Adipose tissue (tissue), 3 donors: ENCODE results near the gene ACCS. TPM values are rescaled to one million over a fixed set of nuclear protein-coding genes. Genes with fewer than 3 reads are reported as not detected.

ENCODE experiments used
- H3K27ac ChIP-seq: one replicate; pipeline ENCODE4 v1.5.1; 2013; ENCODE audit warnings: low read depth, low read length
- WGBS, 3 donors: extraction: QIAGEN DNeasy Blood & Tissue Kit; methylation state at CpG; one replicate each; pipeline ENCODE4 v1.1.7; 2013; 5-methylcytosine and 5-hydroxymethylcytosine counted together
- polyA plus RNA-seq, 3 donors: library from polyadenylated mRNA; stranded (reverse); fragments of 200-250 nt; gene quantifications; one replicate each; pipeline ENCODE4 v1.2.3, GENCODE V29; 2013
- donor health status: healthy with polysubstance abuse.
- donor health status: Bipolar disorder and iron deficiency.
- donor health status: healthy.

Gene ACCS
- polyA plus RNA-seq, 3 donors, result 9.1 to 32.3 (median 13.6) TPM

- WGBS, 3 donors, result 88 to 99% (median 91%) methylated on average over 9 of the region's 9 CpGs
- H3K27ac ChIP-seq, result no peak overlapping the region
Observed at GRCh38 chr11:44080951-44081350, 14.9 kb downstream of the ACCS start.

- H3K27ac ChIP-seq, result no peak overlapping the region
- WGBS, 3 donors, result 95 to 96% (median 96%) methylated on average over 4 of the region's 4 CpGs
Observed at GRCh38 chr11:44082645-44083044, 16.6 kb downstream of the ACCS start.

- no peak overlapping the region for H3K27ac ChIP-seq
- 90 to 92% (median 91%) methylated on average over 10 of the region's 10 CpGs for WGBS, 3 donors
Observed at GRCh38 chr11:44083433-44083832, 17.4 kb downstream of the ACCS start.

- WGBS, 3 donors, result 69 to 81% (median 70%) methylated on average over 5 of the region's 5 CpGs
- H3K27ac ChIP-seq, result no peak overlapping the region
Observed at GRCh38 chr11:44083906-44084305, 17.8 kb downstream of the ACCS start.

- no peak overlapping the region for H3K27ac ChIP-seq
- 93 to 100% (median 93%) methylated on average over 1 of the region's 1 CpG for WGBS, 3 donors
Observed at GRCh38 chr11:44085330-44085729, 19.3 kb downstream of the ACCS start.

GRCh38 chr11:44088377-44088776 lies 22.3 kb downstream of the ACCS start:
- H3K27ac ChIP-seq, result no peak overlapping the region
- 75 to 92% (median 77%) methylated on average over 4 of the region's 4 CpGs for WGBS, 3 donors

- WGBS, 3 donors, result 86 to 91% (median 87%) methylated on average over 4 of the region's 4 CpGs
- no peak overlapping the region for H3K27ac ChIP-seq
Observed at GRCh38 chr11:44088871-44089270, 22.8 kb downstream of the ACCS start.

- no peak overlapping the region for H3K27ac ChIP-seq
- WGBS, 3 donors, result 72 to 88% (median 74%) methylated on average over 1 of the region's 1 CpG
Observed at GRCh38 chr11:44090539-44090938, 24.5 kb downstream of the ACCS start.

- 26 to 31% (median 27%) methylated on average over 11 of the region's 11 CpGs for WGBS, 3 donors
- H3K27ac ChIP-seq, result no peak overlapping the region
Observed at GRCh38 chr11:44094260-44094868, 28.3 kb downstream of the ACCS start.

- 0% methylated on average over 63 to 83 of the region's 83 CpGs for WGBS, 3 donors
- no peak within 1 kb of the TSS for H3K27ac ChIP-seq
Observed at GRCh38 chr11:44095506-44096359, 29.7 kb downstream of the ACCS start, which contains the start of gene EXT2. EXT2 (plus strand) TSS chr11:44095678; CDS start chr11:44107713, 12,035 bp downstream.

- H3K27ac ChIP-seq, result no peak overlapping the region
- WGBS, 3 donors, result 10 to 14% (median 13%) methylated on average over 18 of the region's 18 CpGs
Observed at GRCh38 chr11:44096360-44097185, 30.5 kb downstream of the ACCS start.

- WGBS, 3 donors, result 84 to 93% (median 89%) methylated on average over 2 of the region's 2 CpGs
Observed at GRCh38 chr11:44097821-44098220, 31.8 kb downstream of the ACCS start.

GRCh38 chr11:44101098-44101497 lies 35.0 kb downstream of the ACCS start:
- H3K27ac ChIP-seq, result no peak overlapping the region
- 80 to 89% (median 85%) methylated on average over 2 of the region's 2 CpGs for WGBS, 3 donors

More at GRCh38 chr11:44097821-44098220, 31.8 kb downstream of the ACCS start:
- H3K27ac ChIP-seq, result no peak overlapping the region

- no peak overlapping the region for H3K27ac ChIP-seq
- WGBS, 3 donors, result 69 to 96% (median 71%) methylated on average over 5 of the region's 5 CpGs
Observed at GRCh38 chr11:44104481-44105294, 38.6 kb downstream of the ACCS start.

- no peak overlapping the region for H3K27ac ChIP-seq
- 87 to 92% (median 88%) methylated on average over 6 of the region's 6 CpGs for WGBS, 3 donors
Observed at GRCh38 chr11:44108260-44108659, 42.2 kb downstream of the ACCS start.

GRCh38 chr11:44110231-44110679 lies 44.2 kb downstream of the ACCS start:
- no peak overlapping the region for H3K27ac ChIP-seq
- 4 to 7% (median 4%) methylated on average over 4 of the region's 4 CpGs for WGBS, 3 donors

GRCh38 chr11:44112091-44112821 lies 46.2 kb downstream of the ACCS start:
- 68 to 76% (median 70%) methylated on average over 7 of the region's 7 CpGs for WGBS, 3 donors
- H3K27ac ChIP-seq, result no peak overlapping the region
